Epithelial cell of proximal tubule (primary cell): ENCODE results near the gene EDN1. TPM values are rescaled to one million over a fixed set of nuclear protein-coding genes. Genes with fewer than 3 reads are reported as not detected.

ENCODE experiments used
- DNase-seq: peaks from one replicate; pipeline ENCODE4 v3.0.0-alpha.2; 2011; ENCODE audit warnings: low read depth
- H3K4me3 ChIP-seq: 2 replicates; pipeline ENCODE4 v1.5.1; 2011; ENCODE audit warnings: low read depth, mild to moderate bottlenecking, low read length
- total RNA-seq: library from RNA; depleted of rRNA; stranded (reverse); fragments of >200 nt; gene quantifications from 2 replicates; pipeline ENCODE4 v1.2.3, GENCODE V29; 2015
- TF ChIP-seq, protein P1 (sequence below): conservative IDR thresholded peaks from 2 replicates; pipeline ENCODE4 v1.5.1; 2012; ENCODE audit warnings: low read depth, mild to moderate bottlenecking, low read length

Gene EDN1
- total RNA-seq, 1 donor from 2014 or later, result 16.3 TPM

DNA sequence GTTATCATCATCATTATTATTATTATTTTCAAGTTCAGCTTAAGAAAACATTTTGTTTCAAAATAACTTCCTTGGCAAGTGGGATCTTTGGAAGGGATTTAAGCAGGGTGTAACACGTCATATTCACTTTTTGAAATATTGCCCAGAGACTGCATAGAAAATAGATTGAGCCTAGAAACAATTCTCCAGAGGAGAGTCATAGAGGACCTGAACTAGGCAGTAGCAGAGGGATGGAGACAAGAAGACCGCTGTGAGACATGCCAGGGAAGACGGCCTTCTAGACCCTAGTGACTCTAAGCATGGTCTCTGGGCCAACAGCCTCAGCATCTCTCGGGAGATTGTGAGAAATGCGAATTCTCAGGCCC is 55.5 kb downstream of the EDN1 start:
- no peak for DNase-seq
- TF ChIP-seq, protein P1, sequence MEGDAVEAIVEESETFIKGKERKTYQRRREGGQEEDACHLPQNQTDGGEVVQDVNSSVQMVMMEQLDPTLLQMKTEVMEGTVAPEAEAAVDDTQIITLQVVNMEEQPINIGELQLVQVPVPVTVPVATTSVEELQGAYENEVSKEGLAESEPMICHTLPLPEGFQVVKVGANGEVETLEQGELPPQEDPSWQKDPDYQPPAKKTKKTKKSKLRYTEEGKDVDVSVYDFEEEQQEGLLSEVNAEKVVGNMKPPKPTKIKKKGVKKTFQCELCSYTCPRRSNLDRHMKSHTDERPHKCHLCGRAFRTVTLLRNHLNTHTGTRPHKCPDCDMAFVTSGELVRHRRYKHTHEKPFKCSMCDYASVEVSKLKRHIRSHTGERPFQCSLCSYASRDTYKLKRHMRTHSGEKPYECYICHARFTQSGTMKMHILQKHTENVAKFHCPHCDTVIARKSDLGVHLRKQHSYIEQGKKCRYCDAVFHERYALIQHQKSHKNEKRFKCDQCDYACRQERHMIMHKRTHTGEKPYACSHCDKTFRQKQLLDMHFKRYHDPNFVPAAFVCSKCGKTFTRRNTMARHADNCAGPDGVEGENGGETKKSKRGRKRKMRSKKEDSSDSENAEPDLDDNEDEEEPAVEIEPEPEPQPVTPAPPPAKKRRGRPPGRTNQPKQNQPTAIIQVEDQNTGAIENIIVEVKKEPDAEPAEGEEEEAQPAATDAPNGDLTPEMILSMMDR, result no peak
- H3K4me3 ChIP-seq, result no peak overlapping the region
